ENCODE results near the gene NF2. TPM values are rescaled to one million over a fixed set of nuclear protein-coding genes. Genes with fewer than 3 reads are reported as not detected.

The NF2 gene
- total RNA-seq, 4 donors from 2014 or later = 30.5 to 82.5 (median 36.6) TPM

- no peak overlapping the region for H3K27ac ChIP-seq
Measured at GRCh38 chr22:29635734-29636357, 32.4 kb downstream of the NF2 start.

DNA sequence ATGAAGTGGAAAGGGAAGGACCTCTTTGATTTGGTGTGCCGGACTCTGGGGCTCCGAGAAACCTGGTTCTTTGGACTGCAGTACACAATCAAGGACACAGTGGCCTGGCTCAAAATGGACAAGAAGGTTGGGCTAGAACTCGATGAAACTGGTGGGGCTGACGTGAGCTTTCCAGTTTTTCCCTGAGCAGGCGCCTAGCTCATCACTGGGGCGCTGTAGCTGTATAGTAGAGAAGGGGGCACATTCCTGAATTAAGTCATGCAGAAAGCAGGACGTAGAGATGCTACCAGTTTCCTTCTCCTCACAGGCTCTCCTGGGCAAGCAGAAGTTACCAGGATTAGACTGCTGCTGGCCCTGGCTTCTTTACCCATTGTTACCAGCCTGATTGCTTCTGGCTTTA is 33.3 kb downstream of the NF2 start:
- Histone ChIP-seq H3K36me3 (peaks cover 0 to 14% (median 0%) of the 10 kb centered on the region in 3 donors), H3K27ac (no peak overlapping the region), H3K4me1 (no peaks in the 10 kb centered on the region), H3K27me3 (no peaks in the 10 kb centered on the region), H3K4me3 (no peak overlapping the region), H3K9me3 (no peaks in the 10 kb centered on the region)
- no peak for DNase-seq
- no peak for TF ChIP-seq POLR2A (IDR thresholded peaks at IDR 0.05)

More at GRCh38 chr22:29635734-29636357, 32.4 kb downstream of the NF2 start:
- H3K9me3 ChIP-seq = no peaks in the 10 kb centered on the region
- H3K27me3 ChIP-seq = no peaks in the 10 kb centered on the region
- no peak for DNase-seq
- no peaks in the 10 kb centered on the region for H3K4me1 ChIP-seq
- TF ChIP-seq CTCF (IDR thresholded peaks at IDR 0.05) (peak in 5 of 6 experiments; percentile 19 to 63 (median 59)), POLR2A (IDR thresholded peaks at IDR 0.05) (no peak)
- H3K4me3 ChIP-seq = no peak overlapping the region
- peaks cover 0 to 14% (median 0%) of the 10 kb centered on the region in 3 donors for H3K36me3 ChIP-seq

- TF ChIP-seq CTCF (IDR thresholded peaks at IDR 0.05) (no peak), POLR2A (IDR thresholded peaks at IDR 0.05) (no peak)
- H3K9me3 ChIP-seq = no peaks in the 10 kb centered on the region
- H3K27ac ChIP-seq = no peak overlapping the region
- H3K4me1 ChIP-seq = no peaks in the 10 kb centered on the region
- no peaks in the 10 kb centered on the region for H3K27me3 ChIP-seq
- no peak overlapping the region for H3K4me3 ChIP-seq
- H3K36me3 ChIP-seq = peaks cover 0 to 14% (median 0%) of the 10 kb centered on the region in 3 donors
- DNase-seq = no peak
Measured at GRCh38 chr22:29637181-29637580, 33.7 kb downstream of the NF2 start.

- peaks cover 0 to 14% (median 0%) of the 10 kb centered on the region in 3 donors for H3K36me3 ChIP-seq
- TF ChIP-seq CTCF (IDR thresholded peaks at IDR 0.05) = no peak
- TF ChIP-seq POLR2A (IDR thresholded peaks at IDR 0.05) = no peak
- H3K27ac ChIP-seq = no peak overlapping the region
- H3K4me3 ChIP-seq = no peak overlapping the region
- no peak for DNase-seq
- H3K27me3 ChIP-seq = no peaks in the 10 kb centered on the region
- no peaks in the 10 kb centered on the region for H3K9me3 ChIP-seq
- no peaks in the 10 kb centered on the region for H3K4me1 ChIP-seq
Measured at GRCh38 chr22:29638678-29639077, 35.2 kb downstream of the NF2 start.

DNA sequence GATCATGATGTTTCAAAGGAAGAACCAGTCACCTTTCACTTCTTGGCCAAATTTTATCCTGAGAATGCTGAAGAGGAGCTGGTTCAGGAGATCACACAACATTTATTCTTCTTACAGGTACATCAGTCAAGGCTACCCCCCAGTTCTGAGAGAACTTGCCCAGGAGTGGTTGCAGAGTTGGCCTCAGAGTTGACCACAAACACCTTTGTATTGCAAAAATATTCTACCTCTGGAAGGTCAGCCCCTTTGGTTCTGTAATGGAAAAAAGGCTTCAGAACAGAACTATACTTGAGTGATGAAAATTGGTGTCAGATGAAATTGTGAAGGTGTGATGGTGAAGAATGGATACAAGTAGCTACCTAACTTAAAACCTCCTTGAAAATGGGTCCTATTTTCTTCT is 35.7 kb downstream of the NF2 start:
- Histone ChIP-seq H3K36me3 (peaks cover 0 to 14% (median 0%) of the 10 kb centered on the region in 3 donors), H3K27ac (no peak overlapping the region), H3K4me1 (no peaks in the 10 kb centered on the region), H3K27me3 (no peaks in the 10 kb centered on the region), H3K9me3 (no peaks in the 10 kb centered on the region), H3K4me3 (no peak overlapping the region)
- no peak for DNase-seq
- TF ChIP-seq POLR2A (IDR thresholded peaks at IDR 0.05) = no peak
- TF ChIP-seq CTCF (IDR thresholded peaks at IDR 0.05) = no peak

DNA sequence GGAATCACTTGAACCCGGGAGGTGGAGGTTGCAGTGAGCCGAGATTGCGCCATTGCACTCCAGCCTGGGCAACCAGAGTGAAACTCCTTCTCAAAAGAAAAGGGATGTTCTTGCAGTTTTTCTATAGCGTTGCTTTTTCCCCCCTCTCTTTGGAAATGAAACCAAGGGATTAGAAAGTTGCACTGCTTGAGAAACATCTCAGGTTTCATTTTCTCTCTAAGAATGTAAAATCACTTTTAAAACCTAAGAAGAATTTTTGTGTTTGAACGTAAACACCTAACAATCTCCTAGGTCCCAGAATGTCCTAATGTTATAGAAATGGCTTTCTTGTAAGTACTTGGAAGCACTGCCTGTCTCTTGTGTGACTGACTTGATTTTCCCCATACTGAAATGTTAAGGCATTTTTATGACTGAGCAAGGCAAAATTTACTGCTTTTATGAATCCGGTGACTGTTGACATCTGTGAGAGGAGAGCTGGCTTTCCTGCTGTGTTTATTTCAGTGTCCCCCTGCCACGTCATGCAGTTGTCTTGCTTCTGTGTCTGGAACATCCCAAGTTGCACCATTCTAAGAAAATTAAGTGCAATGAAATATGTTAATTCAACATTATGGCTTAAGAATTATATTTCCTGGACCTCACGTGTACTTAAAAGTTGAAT is 37.7 kb downstream of the NF2 start:
- Histone ChIP-seq H3K4me3 (no peak overlapping the region), H3K36me3 (peaks cover 0 to 18% (median 0%) of the 10 kb centered on the region in 3 donors), H3K9me3 (no peaks in the 10 kb centered on the region), H3K27me3 (no peaks in the 10 kb centered on the region), H3K27ac (no peak overlapping the region), H3K4me1 (no peaks in the 10 kb centered on the region)
- DNase-seq = no peak
- TF ChIP-seq POLR2A (IDR thresholded peaks at IDR 0.05) (no peak), CTCF (IDR thresholded peaks at IDR 0.05) (no peak)

Measured in Peyer's patch (tissue), 4 donors.